ENCODE results near the gene PCK1. TPM values are rescaled to one million over a fixed set of nuclear protein-coding genes. Genes with fewer than 3 reads are reported as not detected.

PCK1 gene
- total RNA-seq, 1 donor, result not detected

DNA sequence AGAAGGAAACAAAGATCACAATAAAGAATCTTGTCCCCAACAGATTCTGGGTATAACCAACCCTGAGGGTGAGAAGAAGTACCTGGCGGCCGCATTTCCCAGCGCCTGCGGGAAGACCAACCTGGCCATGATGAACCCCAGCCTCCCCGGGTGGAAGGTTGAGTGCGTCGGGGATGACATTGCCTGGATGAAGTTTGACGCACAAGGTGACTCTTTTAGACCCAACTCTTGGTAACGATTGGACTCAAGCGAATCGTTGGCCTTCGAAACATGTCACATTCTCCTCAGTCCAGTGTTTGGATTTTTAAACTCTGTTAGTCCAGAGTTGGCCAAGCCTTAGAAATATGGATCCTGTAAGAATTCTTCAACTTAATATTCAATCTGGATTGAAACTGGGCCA, 2.6 kb downstream of the PCK1 start:
- Histone ChIP-seq H3K27me3 (ENCODE audit: insufficient read depth, low read length) (no peaks in the 10 kb centered on the region), H3K4me3 (ENCODE audit: low read length) (no peak overlapping the region), H3K9me3 (ENCODE audit: low read depth, low read length) (no peaks in the 10 kb centered on the region), H3K4me1 (ENCODE audit: insufficient read depth, low read length) (no peaks in the 10 kb centered on the region)

DNA sequence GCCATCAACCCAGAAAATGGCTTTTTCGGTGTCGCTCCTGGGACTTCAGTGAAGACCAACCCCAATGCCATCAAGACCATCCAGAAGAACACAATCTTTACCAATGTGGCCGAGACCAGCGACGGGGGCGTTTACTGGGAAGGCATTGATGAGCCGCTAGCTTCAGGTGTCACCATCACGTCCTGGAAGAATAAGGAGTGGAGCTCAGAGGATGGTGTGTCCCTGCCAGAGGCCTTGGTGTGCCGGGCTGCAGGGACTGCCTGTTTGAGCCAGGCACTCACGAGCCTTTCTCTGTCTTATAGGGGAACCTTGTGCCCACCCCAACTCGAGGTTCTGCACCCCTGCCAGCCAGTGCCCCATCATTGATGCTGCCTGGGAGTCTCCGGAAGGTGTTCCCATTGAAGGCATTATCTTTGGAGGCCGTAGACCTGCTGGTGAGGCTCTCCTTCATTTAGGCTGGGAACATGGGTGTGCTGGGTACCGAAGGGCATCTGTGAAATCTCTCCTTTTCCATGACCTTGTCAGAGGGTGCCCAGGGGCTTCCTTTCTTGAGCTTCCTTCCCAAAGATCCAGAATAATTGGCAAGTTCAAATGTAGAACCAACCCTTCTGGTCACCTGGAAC, 3.4 kb downstream of the PCK1 start:
- Histone ChIP-seq H3K4me3 (ENCODE audit: low read length) (no peak overlapping the region), H3K9me3 (ENCODE audit: low read depth, low read length) (no peaks in the 10 kb centered on the region), H3K4me1 (ENCODE audit: insufficient read depth, low read length) (no peaks in the 10 kb centered on the region), H3K27me3 (ENCODE audit: insufficient read depth, low read length) (no peaks in the 10 kb centered on the region)

DNA sequence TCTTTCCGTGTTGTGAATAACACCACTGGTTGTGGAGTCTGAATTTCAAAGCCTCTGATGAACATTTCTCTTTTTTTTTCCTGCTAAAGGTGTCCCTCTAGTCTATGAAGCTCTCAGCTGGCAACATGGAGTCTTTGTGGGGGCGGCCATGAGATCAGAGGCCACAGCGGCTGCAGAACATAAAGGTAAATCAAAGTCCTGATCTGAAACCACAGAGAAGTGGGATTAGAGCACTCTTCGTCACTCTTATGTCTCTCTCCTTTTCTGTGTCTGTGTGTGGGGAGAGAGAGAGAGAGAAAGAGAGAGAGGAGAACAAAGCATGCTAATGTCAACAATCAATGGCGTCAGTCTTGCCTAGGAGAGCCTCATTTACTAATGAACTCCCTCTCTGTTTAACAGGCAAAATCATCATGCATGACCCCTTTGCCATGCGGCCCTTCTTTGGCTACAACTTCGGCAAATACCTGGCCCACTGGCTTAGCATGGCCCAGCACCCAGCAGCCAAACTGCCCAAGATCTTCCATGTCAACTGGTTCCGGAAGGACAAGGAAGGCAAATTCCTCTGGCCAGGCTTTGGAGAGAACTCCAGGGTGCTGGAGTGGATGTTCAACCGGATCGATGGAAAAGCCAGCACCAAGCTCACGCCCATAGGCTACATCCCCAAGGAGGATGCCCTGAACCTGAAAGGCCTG, 4.2 kb downstream of the PCK1 start:
- no peaks in the 10 kb centered on the region for H3K4me1 ChIP-seq (ENCODE audit: insufficient read depth, low read length)

GRCh38 chr20:57566399-57566798, 5.5 kb downstream of the PCK1 start:
- Histone ChIP-seq H3K4me3 (ENCODE audit: low read length) (no peak overlapping the region), H3K27me3 (ENCODE audit: insufficient read depth, low read length) (no peaks in the 10 kb centered on the region), H3K9me3 (ENCODE audit: low read depth, low read length) (no peaks in the 10 kb centered on the region), H3K4me1 (ENCODE audit: insufficient read depth, low read length) (no peaks in the 10 kb centered on the region)

More for the DNA sequence above, 4.2 kb downstream of the PCK1 start:
- Histone ChIP-seq H3K9me3 (ENCODE audit: low read depth, low read length) (no peaks in the 10 kb centered on the region), H3K4me3 (ENCODE audit: low read length) (no peak overlapping the region), H3K27me3 (ENCODE audit: insufficient read depth, low read length) (no peaks in the 10 kb centered on the region)

DNA sequence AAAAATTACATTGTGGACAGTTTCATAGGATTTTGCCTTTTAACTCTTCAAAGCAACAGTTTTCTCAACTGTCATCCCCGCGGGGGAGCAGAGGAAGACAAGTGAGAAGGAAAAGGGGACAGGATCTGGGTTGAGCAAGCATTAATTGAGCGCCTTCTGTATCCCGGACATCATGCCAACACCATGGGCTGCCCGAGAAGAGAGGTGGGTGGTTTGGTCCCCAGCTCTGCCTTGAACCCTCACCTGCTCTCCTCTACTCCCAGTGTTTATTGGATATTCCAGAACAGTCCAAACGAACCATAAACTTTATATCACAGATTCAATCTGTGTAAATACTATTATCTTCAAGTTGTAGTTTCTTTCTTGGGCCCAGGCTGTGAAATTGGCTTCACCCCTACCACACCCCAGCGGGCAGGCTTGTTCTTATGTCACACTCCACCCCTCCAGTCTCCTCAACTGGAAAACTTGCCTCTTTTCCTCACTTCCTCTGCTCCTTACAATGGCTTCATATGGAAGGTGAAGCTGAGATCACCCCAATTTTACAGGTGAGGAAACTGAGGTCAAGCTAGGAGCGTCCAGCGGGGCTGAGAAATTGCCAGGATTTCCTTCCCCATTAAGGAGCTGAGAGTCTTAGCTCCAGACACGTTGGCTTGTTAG, 6.0 kb downstream of the PCK1 start:
- Histone ChIP-seq H3K4me3 (ENCODE audit: low read length) (no peak overlapping the region), H3K27me3 (ENCODE audit: insufficient read depth, low read length) (no peaks in the 10 kb centered on the region), H3K4me1 (ENCODE audit: insufficient read depth, low read length) (no peaks in the 10 kb centered on the region), H3K9me3 (ENCODE audit: low read depth, low read length) (no peaks in the 10 kb centered on the region)

GRCh38 chr20:57567471-57568079, 6.7 kb downstream of the PCK1 start:
- Histone ChIP-seq H3K9me3 (ENCODE audit: low read depth, low read length) (no peaks in the 10 kb centered on the region), H3K4me1 (ENCODE audit: insufficient read depth, low read length) (no peaks in the 10 kb centered on the region), H3K27me3 (ENCODE audit: insufficient read depth, low read length) (no peaks in the 10 kb centered on the region), H3K4me3 (ENCODE audit: low read length) (no peak overlapping the region)

- Histone ChIP-seq H3K9me3 (ENCODE audit: low read depth, low read length) (no peaks in the 10 kb centered on the region), H3K4me3 (ENCODE audit: low read length) (no peak overlapping the region), H3K27me3 (ENCODE audit: insufficient read depth, low read length) (no peaks in the 10 kb centered on the region), H3K4me1 (ENCODE audit: insufficient read depth, low read length) (no peaks in the 10 kb centered on the region)
These were observed 7.4 kb downstream of the PCK1 start for GRCh38 chr20:57568088-57568896.

GRCh38 chr20:57568960-57569359, 8.1 kb downstream of the PCK1 start:
- peaks cover 2% of the 10 kb centered on the region for H3K27me3 ChIP-seq (ENCODE audit: insufficient read depth, low read length)
- no peak overlapping the region for H3K4me3 ChIP-seq (ENCODE audit: low read length)
- no peaks in the 10 kb centered on the region for H3K4me1 ChIP-seq (ENCODE audit: insufficient read depth, low read length)

GRCh38 chr20:57570145-57570850, 9.4 kb downstream of the PCK1 start:
- Histone ChIP-seq H3K4me3 (ENCODE audit: low read length) (no peak overlapping the region), H3K9me3 (ENCODE audit: low read depth, low read length) (no peaks in the 10 kb centered on the region), H3K4me1 (ENCODE audit: insufficient read depth, low read length) (no peaks in the 10 kb centered on the region), H3K27me3 (ENCODE audit: insufficient read depth, low read length) (peaks cover 5% of the 10 kb centered on the region)

More at GRCh38 chr20:57568960-57569359, 8.1 kb downstream of the PCK1 start:
- no peaks in the 10 kb centered on the region for H3K9me3 ChIP-seq (ENCODE audit: low read depth, low read length)

GRCh38 chr20:57570920-57571319, 10.0 kb downstream of the PCK1 start:
- Histone ChIP-seq H3K4me3 (ENCODE audit: low read length) (no peak overlapping the region), H3K27me3 (ENCODE audit: insufficient read depth, low read length) (peaks cover 5% of the 10 kb centered on the region), H3K9me3 (ENCODE audit: low read depth, low read length) (no peaks in the 10 kb centered on the region), H3K4me1 (ENCODE audit: insufficient read depth, low read length) (no peaks in the 10 kb centered on the region)

DNA sequence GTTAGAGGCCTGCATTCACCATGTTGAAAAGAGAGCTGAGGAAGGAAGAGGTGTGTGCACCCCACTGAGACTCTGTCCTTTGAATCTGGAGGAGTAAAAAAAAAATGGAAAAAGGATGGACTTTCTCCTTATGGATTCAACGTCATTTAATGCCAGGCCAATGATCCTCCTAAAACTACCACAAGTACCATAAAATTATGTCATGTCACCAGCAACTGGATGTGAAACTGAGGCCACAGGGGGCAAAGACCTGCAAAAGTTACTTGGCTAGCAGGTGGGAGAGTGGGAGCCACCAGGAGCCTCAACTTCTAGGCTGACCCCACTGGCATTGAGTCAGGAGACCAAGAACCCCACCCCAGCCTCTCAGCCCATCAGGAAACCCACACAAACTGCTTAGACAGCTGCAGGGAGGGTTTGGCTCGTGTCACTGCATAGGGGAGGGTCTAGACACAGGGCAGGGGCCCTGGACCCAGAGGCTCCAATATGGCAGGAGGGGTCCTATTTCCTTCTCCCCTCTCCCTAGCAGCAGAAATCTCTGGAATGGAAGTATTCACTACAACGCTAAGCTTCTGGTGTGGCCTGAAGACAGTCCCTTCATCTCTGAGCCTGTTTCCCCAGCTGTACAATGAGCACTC, 11.0 kb downstream of the PCK1 start:
- no peaks in the 10 kb centered on the region for H3K9me3 ChIP-seq (ENCODE audit: low read depth, low read length)
- H3K27me3 ChIP-seq (ENCODE audit: insufficient read depth, low read length), result peaks cover 5% of the 10 kb centered on the region
- no peaks in the 10 kb centered on the region for H3K4me1 ChIP-seq (ENCODE audit: insufficient read depth, low read length)
- H3K4me3 ChIP-seq (ENCODE audit: low read length), result no peak overlapping the region

DNA sequence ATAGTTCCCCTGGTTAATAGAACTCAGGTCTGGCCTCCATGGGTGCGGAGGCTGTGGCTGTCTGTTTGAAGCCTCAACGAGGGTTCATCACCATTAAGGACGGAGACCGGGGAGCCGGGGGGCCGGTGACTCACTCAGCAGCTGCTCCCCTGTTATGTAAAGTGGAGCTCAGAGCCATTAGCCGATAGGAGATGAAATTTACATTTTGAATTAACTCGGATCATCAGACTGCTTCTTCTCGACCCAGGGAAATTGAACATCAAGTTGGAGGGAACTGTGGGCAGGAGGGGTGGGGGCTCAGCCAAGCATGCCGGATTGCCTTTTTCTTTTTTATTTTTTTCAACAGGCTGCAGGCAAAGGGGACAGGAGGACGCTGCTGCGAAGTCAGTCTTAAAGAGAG, 12.3 kb downstream of the PCK1 start:
- Histone ChIP-seq H3K9me3 (ENCODE audit: low read depth, low read length) (no peaks in the 10 kb centered on the region), H3K4me1 (ENCODE audit: insufficient read depth, low read length) (no peaks in the 10 kb centered on the region), H3K27me3 (ENCODE audit: insufficient read depth, low read length) (peaks cover 5% of the 10 kb centered on the region), H3K4me3 (ENCODE audit: low read length) (no peak overlapping the region)

DNA sequence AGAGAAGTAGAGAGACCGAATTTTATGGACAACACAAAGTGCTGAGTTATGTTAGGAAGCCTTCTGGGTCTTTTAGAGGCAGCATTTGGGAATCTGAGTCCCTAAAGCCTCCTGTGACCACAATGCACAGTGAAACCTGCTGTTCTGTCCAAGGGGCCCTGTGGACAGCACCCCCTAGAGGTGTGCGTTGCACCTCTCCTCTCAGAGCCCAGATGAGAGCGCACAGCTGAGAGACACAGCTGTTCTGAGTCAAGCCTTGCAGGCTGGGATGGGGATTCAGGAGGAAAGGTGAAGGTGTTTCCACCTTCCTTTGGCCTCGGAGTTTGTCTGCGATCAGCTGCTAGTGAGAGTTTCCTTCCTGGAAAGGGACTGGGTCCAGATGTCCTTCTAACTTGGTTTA, 13.0 kb downstream of the PCK1 start:
- H3K9me3 ChIP-seq (ENCODE audit: low read depth, low read length), result no peaks in the 10 kb centered on the region
- H3K4me1 ChIP-seq (ENCODE audit: insufficient read depth, low read length), result no peaks in the 10 kb centered on the region

GRCh38 chr20:57574954-57575353, 14.0 kb downstream of the PCK1 start:
- Histone ChIP-seq H3K4me3 (ENCODE audit: low read length) (no peak overlapping the region), H3K27me3 (ENCODE audit: insufficient read depth, low read length) (peaks cover 13% of the 10 kb centered on the region), H3K9me3 (ENCODE audit: low read depth, low read length) (no peaks in the 10 kb centered on the region), H3K4me1 (ENCODE audit: insufficient read depth, low read length) (no peaks in the 10 kb centered on the region)

More for the DNA sequence above, 13.0 kb downstream of the PCK1 start:
- Histone ChIP-seq H3K4me3 (ENCODE audit: low read length) (no peak overlapping the region), H3K27me3 (ENCODE audit: insufficient read depth, low read length) (peaks cover 5% of the 10 kb centered on the region)

Measured in mononuclear cell (primary cell).